Stimulated activated CD8-positive, alpha-beta memory T cell treated with anti-CD3 and anti-CD28 coated beads, Interleukin-12 subunit alpha, Interleukin-12 subunit beta, amount 100 ng/mL, for 1 hour (primary cell): ENCODE measurements around the gene KIRREL3.

Experiments used
- DNase-seq: peaks from one replicate; pipeline ENCODE4 v3.0.0-alpha.2; 2020; ENCODE audit warnings: low read depth

Gene KIRREL3

GRCh38 chr11:126914941-126915340, 85.6 kb downstream of the KIRREL3 start:
- no peak for DNase-seq

DNA sequence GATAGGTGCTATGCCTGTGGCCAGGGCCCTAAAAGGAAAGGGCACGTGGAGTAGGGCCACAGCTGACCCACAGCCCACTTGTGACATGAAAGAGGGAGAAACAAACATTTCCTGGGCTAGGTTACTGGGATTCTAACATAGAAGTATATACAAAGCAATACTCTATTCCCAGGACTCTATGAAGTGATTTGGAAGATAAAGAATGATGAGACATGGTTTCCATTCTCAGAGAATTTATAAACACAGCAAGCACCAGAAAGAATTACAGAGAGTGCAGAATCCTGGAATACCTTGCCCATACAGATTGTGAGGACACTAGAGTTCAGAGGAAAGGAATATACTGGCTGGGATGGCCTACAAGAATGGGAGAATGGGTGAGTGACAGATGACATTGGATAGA, 86.4 kb downstream of the KIRREL3 start:
- DNase-seq = no peak

DNA sequence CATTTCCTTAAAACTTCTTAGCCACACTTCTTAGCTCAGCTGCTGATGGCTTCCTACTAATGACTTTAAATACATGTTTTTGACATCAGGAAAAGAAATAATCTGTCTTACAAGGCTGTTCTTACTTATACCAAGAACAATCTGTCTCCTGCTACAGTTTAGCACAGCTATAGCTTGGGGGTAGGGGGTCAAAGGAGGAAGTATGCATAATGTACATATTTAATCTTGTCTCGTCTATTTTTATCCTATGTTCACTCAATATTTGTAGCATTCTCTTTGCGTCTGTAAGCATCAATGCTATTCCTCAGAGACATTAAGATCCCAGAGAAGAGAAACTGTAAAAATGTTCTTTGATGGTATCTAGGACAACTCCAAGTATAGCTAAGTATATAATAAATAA, 96.0 kb downstream of the KIRREL3 start:
- no peak for DNase-seq

DNA sequence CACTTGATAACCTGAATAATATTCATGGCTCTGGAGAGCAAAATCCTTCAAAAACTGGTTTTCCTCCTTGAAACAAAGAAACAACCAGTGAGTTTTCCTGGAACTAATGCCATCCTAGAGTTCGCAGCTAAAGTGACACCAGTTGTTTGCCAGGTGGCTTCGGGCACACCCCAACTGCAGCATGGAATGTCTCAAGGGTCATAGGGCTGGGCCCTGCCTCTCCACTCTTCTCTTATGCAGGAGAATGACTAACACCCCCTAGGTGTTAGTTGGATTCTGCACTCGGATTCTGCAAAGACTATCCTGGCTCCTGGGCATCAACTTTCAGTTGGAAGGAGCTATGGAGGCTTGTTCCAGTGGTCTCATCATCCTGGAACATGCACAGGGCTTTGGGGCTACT, 98.8 kb downstream of the KIRREL3 start:
- no peak for DNase-seq

DNA sequence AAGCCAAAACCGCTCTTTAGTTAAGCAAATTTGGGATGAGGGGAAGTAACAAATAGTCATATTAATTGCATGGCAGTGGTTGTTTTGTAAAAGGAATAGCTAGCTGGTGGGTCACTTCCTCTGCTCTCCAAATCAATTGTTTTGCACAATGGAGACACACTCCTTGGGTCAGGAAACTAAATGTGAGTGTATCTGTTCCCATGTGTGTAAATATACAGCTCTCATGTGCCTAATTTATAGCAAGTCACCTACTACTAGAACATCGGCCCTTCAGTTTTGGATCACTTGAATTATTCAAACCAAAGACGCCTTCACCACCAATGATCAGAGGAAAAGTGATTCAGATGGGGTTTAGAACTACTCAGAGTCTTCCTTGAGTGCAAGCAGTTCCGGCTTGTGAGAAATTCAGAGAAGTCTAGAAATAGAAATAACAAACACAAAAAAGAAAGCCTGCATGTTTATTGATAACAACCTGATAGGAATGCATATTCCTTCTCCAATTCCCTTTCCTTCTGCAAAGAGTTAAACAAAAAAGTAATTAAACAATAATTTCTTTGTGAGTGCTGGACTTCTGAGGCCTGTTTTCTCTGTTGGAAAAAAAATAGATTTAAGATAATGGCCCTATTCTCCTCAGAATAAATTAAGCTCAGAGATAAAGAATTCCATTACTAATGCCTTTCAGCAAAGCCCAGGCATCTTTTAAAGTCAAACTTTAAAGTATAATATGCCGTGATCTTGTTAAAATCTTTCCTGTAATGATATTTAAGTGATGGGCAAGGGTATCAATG, 100.4 kb downstream of the KIRREL3 start:
- DNase-seq = no peak

DNA sequence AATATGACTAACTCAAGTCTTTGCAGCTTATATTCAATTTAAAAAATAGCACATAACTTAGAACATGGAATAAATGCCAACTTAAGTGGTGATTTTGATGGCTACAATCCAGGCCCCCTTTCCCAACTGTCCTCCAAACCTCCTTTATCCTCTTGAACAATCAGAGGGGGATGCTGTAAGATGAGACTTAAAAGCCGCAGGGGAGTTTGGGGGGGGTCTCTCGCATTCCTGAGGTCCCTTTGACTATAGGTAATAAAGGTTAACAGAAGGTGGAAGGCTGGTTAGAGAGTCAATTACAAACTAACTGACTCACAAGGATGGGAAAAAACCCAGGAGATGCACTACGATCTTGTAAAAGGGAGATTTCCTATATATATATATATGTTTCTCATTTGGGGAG, 101.8 kb downstream of the KIRREL3 start:
- no peak for DNase-seq

GRCh38 chr11:126897430-126897829, 103.1 kb downstream of the KIRREL3 start:
- no peak for DNase-seq

- DNase-seq = no peak
These were observed 104.5 kb downstream of the KIRREL3 start for GRCh38 chr11:126896025-126896424.

DNA sequence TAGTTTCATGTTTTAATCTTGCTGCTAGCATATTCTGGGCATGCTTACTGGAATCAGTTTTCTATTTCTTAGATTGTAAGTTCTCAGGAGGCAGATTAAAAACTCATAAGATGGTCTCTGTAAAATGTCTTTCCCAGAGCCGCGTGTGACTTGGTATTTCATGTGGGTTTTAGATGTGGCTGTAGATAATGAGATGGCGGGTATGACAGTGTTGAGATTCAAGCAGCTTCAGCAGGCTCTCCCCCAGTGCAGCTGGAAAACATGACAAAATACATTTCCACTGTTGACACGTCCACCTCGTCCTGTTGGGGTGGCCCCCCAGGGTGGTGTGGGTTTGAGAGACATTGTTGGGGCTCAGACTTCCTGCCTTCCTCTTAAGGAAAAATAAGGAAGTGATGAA, 106.8 kb downstream of the KIRREL3 start:
- DNase-seq = no peak

DNA sequence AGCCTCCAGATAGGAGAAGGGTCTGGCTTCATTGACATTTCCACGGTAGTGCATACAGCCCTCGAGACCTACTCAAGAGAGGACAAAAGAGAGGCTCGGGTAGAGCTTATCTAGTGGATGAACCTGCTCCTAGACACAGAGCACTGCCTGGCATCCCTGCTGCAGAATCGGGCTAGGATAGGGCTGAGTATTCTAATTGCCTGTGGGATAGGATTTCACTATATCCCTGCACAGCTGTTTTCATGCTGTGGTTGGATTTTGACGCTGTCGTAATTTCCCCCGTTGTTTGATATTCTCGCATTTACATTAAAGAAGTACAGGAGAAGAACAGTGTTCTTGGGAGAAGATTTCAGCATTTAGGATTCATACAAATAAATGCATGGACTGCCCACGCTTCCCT, 107.8 kb downstream of the KIRREL3 start:
- no peak for DNase-seq

DNA sequence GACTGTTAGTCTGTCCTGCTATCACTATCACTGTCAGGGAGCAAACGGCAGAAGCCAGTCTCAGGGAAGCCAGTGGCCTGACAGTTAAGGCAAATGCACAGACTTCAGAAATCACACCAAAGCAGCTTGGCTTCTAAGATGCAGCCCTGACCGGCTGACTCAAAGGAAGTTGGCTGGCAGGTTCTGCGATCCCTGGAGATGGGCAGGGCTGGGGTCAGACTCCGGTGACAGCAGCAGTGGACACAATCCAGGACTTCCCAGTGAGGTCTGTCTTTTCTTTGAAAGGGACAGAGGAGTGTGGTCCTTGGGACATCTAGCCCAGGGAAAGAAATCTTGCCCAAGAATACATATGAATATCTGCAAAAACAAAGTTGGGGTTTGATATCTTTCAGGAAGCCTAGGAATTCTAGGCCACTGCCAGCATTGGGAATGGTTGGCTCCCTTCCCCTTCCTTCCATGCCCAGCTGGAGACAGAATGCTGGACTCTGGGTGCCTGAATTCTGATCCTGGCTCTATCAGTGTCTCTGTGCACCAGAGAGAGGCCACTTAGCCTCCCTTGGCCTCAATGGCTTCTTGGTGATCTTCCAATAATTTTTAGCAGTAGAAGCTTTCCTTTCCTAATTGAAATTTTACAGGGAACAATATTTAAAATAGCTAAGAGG, 108.9 kb downstream of the KIRREL3 start:
- DNase-seq = no peak

DNA sequence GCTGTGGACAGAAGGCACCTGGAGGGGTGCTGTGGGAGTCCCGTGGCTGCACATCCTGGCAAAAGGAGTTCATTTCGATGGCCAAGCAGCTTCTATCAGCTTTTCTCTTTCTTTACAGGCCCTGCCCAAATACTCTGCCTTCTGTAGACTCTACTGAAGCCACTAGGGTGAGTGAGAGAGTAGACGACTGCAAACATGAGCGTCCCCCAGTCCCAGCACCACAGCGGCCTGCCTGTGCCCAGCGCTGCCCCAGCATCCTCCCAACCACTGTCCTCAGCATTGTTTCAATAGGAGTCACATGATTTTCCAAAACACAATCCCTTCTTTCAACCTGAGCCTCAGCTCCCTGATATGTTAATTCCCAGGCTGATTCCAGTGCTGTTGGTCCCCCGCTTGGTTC, 110.0 kb downstream of the KIRREL3 start:
- no peak for DNase-seq

- no peak for DNase-seq
These were observed 112.4 kb downstream of the KIRREL3 start for GRCh38 chr11:126888115-126888712.

DNA sequence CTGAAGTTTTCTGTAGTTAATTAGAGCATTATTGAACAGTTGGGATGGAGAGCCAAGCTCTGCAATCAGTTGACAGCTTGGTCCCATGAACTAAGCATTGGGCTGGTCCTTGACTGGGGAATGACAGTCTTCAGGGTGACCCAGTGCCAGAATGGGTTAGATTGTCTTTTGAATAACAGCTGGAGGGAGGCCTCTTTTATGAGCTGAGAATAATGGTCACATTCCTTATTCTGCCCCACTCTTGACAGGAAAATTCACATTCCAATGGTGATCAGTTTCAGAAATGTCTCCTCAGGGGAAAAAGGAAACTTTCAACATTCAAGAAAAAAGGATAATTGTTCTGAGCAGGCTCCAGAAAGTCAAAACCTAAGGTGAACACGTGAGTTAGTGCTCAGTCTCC, 113.9 kb downstream of the KIRREL3 start:
- DNase-seq = no peak

DNA sequence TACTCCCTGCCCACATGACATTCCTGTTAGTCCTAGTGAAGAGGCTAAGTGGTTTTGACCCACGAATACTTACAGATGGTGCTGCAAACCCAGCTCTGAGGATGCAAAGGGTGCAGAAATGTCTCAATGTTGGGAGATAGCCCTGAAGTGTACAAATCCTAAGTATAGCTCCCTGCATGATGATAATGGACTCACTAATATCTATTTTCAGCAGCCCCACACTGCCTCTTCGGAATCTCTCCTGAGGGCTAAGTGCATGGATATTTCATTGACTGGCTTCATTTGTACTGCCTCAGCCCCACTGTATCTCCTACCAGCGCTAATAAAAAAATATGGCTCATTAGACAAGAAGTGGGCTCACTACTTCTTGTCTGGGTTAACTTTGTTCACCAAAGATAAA, 114.5 kb downstream of the KIRREL3 start:
- DNase-seq = no peak

DNA sequence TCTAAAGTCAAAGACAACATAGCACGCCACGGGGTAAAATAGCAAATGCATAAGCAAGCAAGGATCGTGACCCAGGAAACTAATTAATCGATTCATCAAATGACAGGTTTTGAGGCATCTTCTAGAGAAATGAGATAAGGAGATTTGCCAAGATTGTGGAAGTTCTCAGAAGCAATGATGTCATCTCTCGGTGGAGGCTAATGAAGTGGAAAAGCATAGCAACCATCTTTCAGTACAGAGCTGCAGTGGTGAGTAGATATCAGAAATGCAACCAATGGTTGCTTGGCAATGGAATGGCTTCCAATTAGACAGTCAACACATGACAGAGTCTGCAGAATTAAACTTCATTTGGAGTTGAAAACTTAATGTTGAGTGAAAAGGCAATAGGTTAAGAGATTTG, 116.0 kb downstream of the KIRREL3 start:
- no peak for DNase-seq

DNA sequence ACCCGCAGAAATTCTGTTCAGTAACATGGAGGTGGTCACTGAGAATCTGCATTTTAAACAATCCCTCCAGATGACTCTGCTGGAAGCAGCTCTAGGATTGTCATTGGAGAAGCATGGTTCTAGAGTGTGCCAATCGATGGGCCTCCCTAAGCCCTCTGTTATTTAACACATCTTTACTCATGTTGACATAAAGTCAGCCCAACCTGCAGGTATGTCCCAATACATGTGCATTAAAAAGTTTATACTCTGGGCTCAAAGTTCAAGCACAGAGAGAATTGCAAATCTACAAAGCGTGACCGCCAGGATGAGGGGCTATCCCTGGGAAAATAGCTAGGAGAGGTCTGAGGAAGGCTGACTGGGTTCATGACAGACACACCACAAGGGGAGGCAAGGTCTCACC, 116.4 kb downstream of the KIRREL3 start:
- no peak for DNase-seq

DNA sequence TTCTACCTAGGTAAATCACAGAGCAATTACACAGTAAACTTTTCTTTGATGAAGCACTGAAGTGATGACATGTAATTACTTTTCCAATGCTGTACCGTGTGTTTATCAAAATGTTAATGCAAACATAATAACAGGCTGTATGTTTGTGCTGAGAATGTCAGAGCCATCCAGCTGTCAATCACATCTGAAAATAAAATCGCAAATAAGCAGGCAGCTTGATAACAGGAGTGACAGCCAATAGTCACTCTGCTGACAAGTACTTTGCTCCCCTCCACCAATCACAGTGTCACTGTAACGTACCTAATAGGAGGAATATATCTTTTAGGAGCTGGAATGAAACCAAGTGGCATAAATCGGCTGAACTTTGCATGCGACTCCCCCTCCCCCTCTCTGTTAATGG, 119.7 kb downstream of the KIRREL3 start:
- no peak for DNase-seq

DNA sequence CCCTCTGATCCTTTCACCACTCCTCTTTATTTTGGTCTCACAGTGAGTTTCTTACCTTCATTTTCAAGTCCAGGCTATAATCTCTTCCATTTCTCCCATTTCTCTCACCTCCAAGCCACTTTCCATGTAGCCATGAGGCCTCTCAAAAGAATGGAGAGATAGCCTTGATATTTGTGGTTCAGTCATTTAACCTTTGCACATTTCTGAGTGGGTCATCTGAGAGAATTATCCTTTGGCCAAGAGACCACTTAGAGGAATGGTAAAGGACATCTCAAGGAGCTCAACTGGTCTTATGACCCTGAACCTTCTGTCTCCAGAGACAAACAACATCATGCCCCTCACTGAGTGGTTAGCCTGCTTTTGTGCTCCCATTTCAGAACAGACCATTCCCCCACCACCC, 121.1 kb downstream of the KIRREL3 start:
- DNase-seq = no peak

GRCh38 chr11:126878913-126879482, 121.6 kb downstream of the KIRREL3 start:
- no peak for DNase-seq

DNA sequence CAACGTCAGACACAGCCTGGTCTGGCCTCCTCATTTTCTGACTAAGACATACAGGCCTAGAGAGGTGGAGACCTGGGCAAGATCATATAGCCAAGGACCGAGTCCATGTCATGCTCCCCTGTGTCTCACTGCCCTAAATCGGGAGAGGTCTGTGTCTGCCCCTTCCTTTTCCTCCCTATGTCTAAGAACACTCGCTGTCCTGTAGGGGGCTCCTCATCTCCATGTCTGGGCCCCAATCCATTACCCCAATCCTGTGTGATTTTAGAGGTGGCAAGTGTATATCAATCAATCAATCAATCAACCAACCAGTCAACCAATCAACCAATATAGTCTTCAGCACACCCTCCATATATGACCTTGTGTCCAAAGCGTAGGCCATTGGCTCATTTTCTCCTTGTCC, 125.7 kb downstream of the KIRREL3 start:
- no peak for DNase-seq

DNA sequence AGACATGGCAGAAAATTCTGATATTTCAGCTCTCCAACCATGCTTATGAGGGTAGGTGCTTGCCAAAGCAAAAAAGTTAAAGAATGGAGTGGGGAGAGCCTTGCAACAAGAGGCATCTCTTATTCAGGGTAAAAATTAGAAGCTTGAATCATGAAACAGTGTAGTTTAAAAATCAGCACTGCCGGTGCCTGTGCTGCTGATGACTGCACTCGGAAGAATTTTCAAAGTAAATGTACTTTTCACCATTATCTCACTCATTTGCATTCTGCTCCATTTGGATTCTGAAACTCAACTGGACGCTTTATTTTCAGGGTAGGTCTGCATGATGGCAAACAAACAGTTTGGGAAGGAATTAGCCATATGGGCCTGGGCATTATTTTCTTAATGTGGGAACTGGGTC, 126.3 kb downstream of the KIRREL3 start:
- no peak for DNase-seq

GRCh38 chr11:126871792-126872191, 128.8 kb downstream of the KIRREL3 start:
- DNase-seq = no peak
